ENCODE data around the gene C16orf54. TPM values are rescaled to one million over a fixed set of nuclear protein-coding genes. Genes with fewer than 3 reads are reported as not detected.

Gene C16orf54
- total and polyA plus RNA-seq, 2 donors (not counting 3 experiments of a cell fraction or from before 2014, with no cell fraction given) = not detected

GRCh38 chr16:29736112-29736511 is 9.7 kb downstream of the C16orf54 start:
- no peak overlapping the region for H3K9ac ChIP-seq (replicated peaks; ENCODE audit: extremely low read depth, insufficient read depth, low read length)
- ChIA-PET POLR2A (interaction anchor here (0.5 kb wide), 1 partner anchor 18 kb away, joined by 5 read pairs; no protein-coding TSS in a partner anchor), CTCF (interaction anchor here (0.8 to 1.4 kb wide), 4 partner anchors 9 to 296 kb away, joined by 4 read pairs; no protein-coding TSS in a partner anchor)
- H2AFZ ChIP-seq (ENCODE audit: low read depth, low read length) = no peak overlapping the region
- no peaks in the 10 kb centered on the region for H3K9me3 ChIP-seq (replicated peaks; ENCODE audit: control insufficient read depth, insufficient read depth, low read length)
- no peaks in the 10 kb centered on the region for H3K36me3 ChIP-seq (ENCODE audit: control insufficient read depth in 2 of 2, extremely low read depth in 1 of 2, insufficient read depth in 2 of 2, low read length in 2 of 2)
- H3K27me3 ChIP-seq (ENCODE audit: control insufficient read depth in 2 of 2, insufficient read depth in 2 of 2, low read length in 2 of 2) = peaks cover 2 to 3% of the 10 kb centered on the region in 2 experiments
- no peak overlapping the region for H3K27ac ChIP-seq (ENCODE audit: insufficient read depth, low read depth, low read length)
- H4K20me1 ChIP-seq (replicated peaks; ENCODE audit: control insufficient read depth, extremely low read depth, insufficient read depth, low read length) = no peaks in the 10 kb centered on the region
- no TSS peak for BruUV-seq (replicated peaks)
- TF ChIP-seq MYC (IDR thresholded peaks at IDR 0.05; ENCODE audit: low read depth, low read length) (no peak), POLR2AphosphoS5 (IDR thresholded peaks at IDR 0.05; ENCODE audit: insufficient read depth, low read depth, low read length) (no peak), FOS (IDR thresholded peaks at IDR 0.05; ENCODE audit: borderline replicate concordance, insufficient read depth, low read length) (no peak), GATA2 (IDR thresholded peaks at IDR 0.05; ENCODE audit: insufficient read depth, insufficient read length, low read depth, low read length) (no peak), JUN (IDR thresholded peaks at IDR 0.05; ENCODE audit: borderline replicate concordance, insufficient read depth, insufficient read length, low read depth) (no peak), CTCF (IDR thresholded peaks at IDR 0.05; ENCODE audit: extremely low read depth in 1 of 2, insufficient read depth in 1 of 2, low read depth in 1 of 2, low read length in 2 of 2) (peak; percentile 5 to 27), MAX (IDR thresholded peaks at IDR 0.05; ENCODE audit: insufficient read depth, insufficient read length) (no peak), EZH2 (IDR thresholded peaks at IDR 0.05; ENCODE audit: borderline replicate concordance, low read depth, low read length, severe bottlenecking) (no peak), POLR2A (IDR thresholded peaks at IDR 0.05; ENCODE audit: low read depth, low read length) (no peak)
- H3K9me1 ChIP-seq (replicated peaks; ENCODE audit: control insufficient read depth, extremely low read depth, insufficient read depth, low read length) = no peaks in the 10 kb centered on the region
- no peaks in the 10 kb centered on the region for H3K79me2 ChIP-seq (ENCODE audit: control insufficient read depth, insufficient read depth, low read length)
- H3K4me2 ChIP-seq (ENCODE audit: insufficient read depth, low read length) = no peak overlapping the region
- intact Hi-C loops (cut with micrococcal nuclease) (no loop called here), dilution Hi-C loops (cut with MboI; ENCODE audit: extremely low pct_ligation_motif_present, low sequenced_read_pairs) (no loop called here)
- DNase-seq (ENCODE audit: low read depth, low spot score) = no peak
- no peaks in the 10 kb centered on the region for H3K4me1 ChIP-seq (ENCODE audit: control insufficient read depth, extremely low read depth, insufficient read depth, low read length)
- no peak for FAIRE-seq
- no peak overlapping the region for H3K4me3 ChIP-seq (replicated peaks in 1 of 3; ENCODE audit: insufficient read depth in 1 of 3, low read depth in 1 of 3, low read length in 3 of 3)
